Skeletal muscle tissue (tissue), 4 donors: ENCODE results near the gene UNC5A. TPM values are rescaled to one million over a fixed set of nuclear protein-coding genes. Genes with fewer than 3 reads are reported as not detected.

Experiments used
- H3K27ac ChIP-seq: one replicate; pipeline ENCODE4 v1.7.0; 2013; ENCODE audit warnings: mild to moderate bottlenecking, low read depth, low read length, inconsistent platforms
- H3K27me3 ChIP-seq, 3 donors: one replicate each; pipeline ENCODE4 v1.7.0; 2013; ENCODE audit warnings: low read length in 3 of 3; ENCODE audit not compliant: control insufficient read depth in 3 of 3, insufficient read depth in 3 of 3
- H3K36me3 ChIP-seq, 3 donors: one replicate each; pipeline ENCODE4 v1.7.0; 2013; ENCODE audit warnings: low read length in 3 of 3; ENCODE audit not compliant: control insufficient read depth in 3 of 3, insufficient read depth in 3 of 3
- H3K4me1 ChIP-seq, 3 donors: one replicate each; pipeline ENCODE4 v1.7.0; 2013; ENCODE audit warnings: low read length in 3 of 3, mild to moderate bottlenecking in 3 of 3; ENCODE audit not compliant: control insufficient read depth in 3 of 3, insufficient read depth in 3 of 3
- H3K4me3 ChIP-seq, 3 donors: one replicate each; pipeline ENCODE4 v1.7.0; 2013; ENCODE audit warnings: low read length in 3 of 3
- H3K9ac ChIP-seq, 3 donors: one replicate each; pipeline ENCODE4 v1.7.0; 2013; ENCODE audit warnings: low read length in 3 of 3, mild to moderate bottlenecking in 3 of 3, moderate library complexity in 2 of 3, low read depth in 1 of 3
- H3K9me3 ChIP-seq, 3 donors: one replicate each; pipeline ENCODE4 v1.7.0; 2013; ENCODE audit warnings: low read length in 3 of 3; ENCODE audit not compliant: control insufficient read depth in 3 of 3
- total RNA-seq: library from RNA; depleted of rRNA; stranded (reverse); fragments of >200 nt; gene quantifications from one replicate; pipeline ENCODE4 v1.2.3, GENCODE V29; 2014
- donor health status: Osteomylitis.

UNC5A gene
- total RNA-seq, 1 donor from 2014 or later = not detected

DNA sequence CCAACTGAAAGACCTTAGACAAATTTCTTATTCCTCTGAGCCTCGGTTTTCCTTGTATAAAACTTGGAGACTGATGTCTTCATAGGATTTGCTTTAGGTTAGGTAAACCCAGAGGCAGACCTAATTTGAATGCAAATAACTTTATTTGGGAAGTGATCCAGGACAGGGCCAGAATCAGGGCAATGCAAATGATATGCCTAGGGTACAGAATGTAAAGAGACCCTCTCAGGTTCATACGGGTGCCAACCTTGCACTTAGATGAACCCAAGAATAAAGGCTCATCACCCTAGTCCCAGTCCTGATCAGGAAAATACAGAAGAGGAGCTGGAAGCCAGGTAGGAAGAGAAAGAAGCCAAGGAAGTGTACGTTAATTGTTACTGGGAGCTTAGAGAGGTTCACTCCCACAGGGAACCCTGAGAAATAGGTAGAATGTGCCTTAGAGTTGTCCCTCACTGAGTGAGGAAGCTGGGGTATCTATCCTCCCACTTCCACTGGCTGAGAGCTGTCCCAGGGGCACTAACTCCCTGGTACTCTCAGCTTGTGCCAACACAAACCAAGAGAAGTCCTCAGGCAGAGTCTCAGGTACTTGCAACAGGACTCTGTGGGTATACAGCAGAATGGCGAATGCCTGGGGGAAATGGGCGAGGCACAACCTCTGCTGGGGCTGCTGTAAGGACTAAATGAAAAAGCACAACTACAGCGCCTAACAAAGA is 91.9 kb downstream of the UNC5A start:
- Histone ChIP-seq H3K4me1 (peaks cover 0 to 6% (median 4%) of the 10 kb centered on the region in 3 donors), H3K9ac (no peak overlapping the region), H3K4me3 (no peak overlapping the region), H3K9me3 (no peaks in the 10 kb centered on the region), H3K27me3 (no peaks in the 10 kb centered on the region), H3K27ac (no peak overlapping the region), H3K36me3 (peaks cover 34 to 48% (median 42%) of the 10 kb centered on the region in 3 donors)

DNA sequence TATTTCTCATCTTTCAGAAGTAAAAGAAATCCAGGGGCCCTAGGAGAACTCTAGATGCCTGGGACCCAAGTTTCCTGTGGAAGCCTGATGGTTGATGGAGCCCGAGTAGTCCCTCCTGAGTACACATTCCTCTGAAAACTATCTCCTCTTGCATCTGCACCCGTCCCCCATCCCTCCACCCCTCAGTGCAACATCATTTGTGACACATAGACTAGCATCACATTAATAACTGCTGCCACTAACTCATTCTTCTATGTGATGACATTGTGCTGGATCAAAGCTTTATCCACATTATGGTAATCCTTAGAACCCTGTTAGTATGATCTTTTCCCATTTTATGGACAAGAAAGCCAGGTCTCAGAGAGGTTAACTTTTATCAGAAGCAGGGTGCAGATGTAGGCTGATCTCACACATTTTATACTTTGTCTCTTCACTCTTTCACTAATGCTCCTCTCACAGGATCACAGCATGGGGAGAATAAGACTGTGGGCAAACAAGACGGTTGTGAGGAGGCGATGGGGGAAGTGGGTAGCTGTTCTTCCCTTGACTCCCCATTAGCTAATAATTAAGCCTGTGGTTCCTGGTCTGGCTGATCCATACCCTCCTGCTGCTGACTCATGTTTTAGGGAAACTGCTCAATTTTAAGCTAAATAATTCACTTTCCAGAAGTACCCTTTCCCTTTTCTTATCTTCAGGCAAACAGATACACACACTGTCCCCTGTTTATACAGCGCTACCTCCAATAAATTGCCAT is 92.7 kb downstream of the UNC5A start:
- Histone ChIP-seq H3K36me3 (peaks cover 38 to 56% (median 47%) of the 10 kb centered on the region in 3 donors), H3K4me3 (no peak overlapping the region), H3K4me1 (peaks cover 0 to 6% (median 4%) of the 10 kb centered on the region in 3 donors), H3K27me3 (no peaks in the 10 kb centered on the region), H3K9ac (no peak overlapping the region), H3K27ac (no peak overlapping the region), H3K9me3 (no peaks in the 10 kb centered on the region)

DNA sequence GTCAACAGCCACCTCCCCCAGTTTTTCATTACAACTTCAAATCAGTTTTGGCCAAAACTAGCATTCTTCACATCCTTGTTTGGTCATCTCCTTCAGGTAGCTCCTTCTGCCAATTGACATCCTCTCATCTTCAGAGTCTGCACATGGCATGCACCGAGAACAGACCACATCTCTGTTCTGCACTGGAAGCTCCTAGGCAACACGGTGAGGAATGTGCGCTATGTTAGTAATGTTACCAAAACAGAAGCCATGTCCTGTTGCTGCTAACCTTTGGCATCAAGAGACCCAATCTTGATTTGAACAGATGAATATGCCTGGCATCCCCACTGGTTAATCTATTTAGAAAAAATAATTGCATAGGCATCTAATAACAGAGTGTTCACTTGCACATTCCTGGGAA is 93.9 kb downstream of the UNC5A start:
- Histone ChIP-seq H3K36me3 (peaks cover 44 to 60% (median 57%) of the 10 kb centered on the region in 3 donors), H3K9ac (no peak overlapping the region), H3K4me1 (peaks cover 0 to 6% (median 4%) of the 10 kb centered on the region in 3 donors), H3K27ac (no peak overlapping the region), H3K4me3 (no peak overlapping the region), H3K27me3 (no peaks in the 10 kb centered on the region), H3K9me3 (no peaks in the 10 kb centered on the region)

DNA sequence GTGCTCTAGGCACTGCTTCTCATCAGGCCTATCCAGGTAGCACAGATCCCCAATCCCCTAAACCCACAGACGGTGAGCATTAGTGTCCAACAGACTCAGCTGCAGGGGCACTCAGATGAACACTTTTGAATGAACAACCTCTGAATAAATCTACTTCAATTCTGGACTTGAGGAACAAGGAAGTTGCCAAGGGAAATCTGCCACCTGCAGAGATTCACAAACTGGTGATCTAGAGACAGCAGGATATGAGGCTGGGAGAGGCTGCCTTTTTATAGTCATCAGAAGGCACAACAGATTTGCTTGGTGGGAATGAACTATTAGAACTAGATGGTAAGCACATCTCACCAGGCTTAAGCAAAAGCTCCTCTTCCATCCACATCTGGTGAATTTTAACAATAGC is 95.8 kb downstream of the UNC5A start:
- no peaks in the 10 kb centered on the region for H3K9me3 ChIP-seq

DNA sequence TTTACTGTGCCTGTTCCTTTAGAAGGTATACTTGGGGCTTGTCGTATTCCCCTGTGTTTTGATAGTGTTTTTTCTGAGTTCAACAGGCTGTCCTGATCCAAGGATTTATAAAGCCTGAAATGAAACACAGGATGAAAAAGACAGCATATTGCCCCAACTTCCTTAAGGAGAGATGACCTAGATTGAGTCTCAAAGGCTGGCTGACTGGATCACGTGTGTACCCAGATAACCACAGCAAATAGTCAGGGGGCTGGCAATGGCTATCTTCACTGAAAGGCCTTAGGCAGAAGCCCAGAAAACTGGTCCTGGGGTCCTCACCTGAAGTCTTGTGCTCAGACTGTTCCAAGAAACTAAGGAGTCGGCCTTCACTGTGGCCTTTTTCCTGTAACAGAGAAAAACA is 96.4 kb downstream of the UNC5A start:
- Histone ChIP-seq H3K4me1 (no peaks in the 10 kb centered on the region), H3K9ac (no peak overlapping the region), H3K27me3 (no peaks in the 10 kb centered on the region), H3K4me3 (no peak overlapping the region), H3K27ac (no peak overlapping the region), H3K36me3 (peaks cover 44 to 60% (median 57%) of the 10 kb centered on the region in 3 donors), H3K9me3 (no peaks in the 10 kb centered on the region)

More for the DNA sequence above, 95.8 kb downstream of the UNC5A start:
- no peaks in the 10 kb centered on the region for H3K4me1 ChIP-seq
- H3K9ac ChIP-seq = no peak overlapping the region
- H3K36me3 ChIP-seq = peaks cover 44 to 60% (median 57%) of the 10 kb centered on the region in 3 donors
- no peak overlapping the region for H3K4me3 ChIP-seq
- no peaks in the 10 kb centered on the region for H3K27me3 ChIP-seq
- no peak overlapping the region for H3K27ac ChIP-seq

DNA sequence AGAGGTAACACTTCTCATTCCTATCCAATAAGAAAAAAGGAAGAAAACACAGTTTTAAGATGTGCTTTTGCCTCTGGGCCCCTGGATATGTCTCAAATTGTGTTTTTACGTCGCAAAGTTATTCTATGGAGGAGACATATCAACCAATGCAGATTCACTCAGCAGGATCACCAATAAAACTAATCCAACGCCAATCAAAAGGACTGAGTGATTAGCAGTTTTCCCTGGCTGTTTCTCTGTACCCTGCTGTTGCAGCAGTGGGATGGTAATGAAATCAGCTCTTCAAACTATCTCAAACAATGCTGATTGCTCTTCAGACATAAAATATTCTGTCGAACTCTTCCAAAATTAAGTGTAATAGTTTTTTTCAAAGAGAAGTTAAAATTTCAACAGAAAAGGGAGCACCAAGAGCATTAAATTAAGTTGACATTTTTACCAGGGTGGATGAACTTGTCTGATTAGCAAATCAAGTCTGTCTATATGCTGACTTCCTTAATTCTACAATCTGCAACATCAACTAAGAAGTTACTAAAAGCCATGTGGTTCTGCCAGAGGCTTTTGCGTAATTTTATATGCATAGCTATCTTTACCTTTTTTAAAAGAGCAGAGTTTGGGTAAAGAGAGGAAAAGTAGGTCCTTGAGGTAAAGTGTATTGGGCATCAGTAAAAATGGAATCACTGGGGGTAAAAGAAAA is 98.5 kb downstream of the UNC5A start:
- no peak overlapping the region for H3K27ac ChIP-seq
- no peak overlapping the region for H3K4me3 ChIP-seq
- no peak overlapping the region for H3K9ac ChIP-seq
- no peaks in the 10 kb centered on the region for H3K27me3 ChIP-seq
- H3K9me3 ChIP-seq = no peaks in the 10 kb centered on the region
- no peaks in the 10 kb centered on the region for H3K4me1 ChIP-seq
- H3K36me3 ChIP-seq = peaks cover 37 to 50% (median 47%) of the 10 kb centered on the region in 3 donors

DNA sequence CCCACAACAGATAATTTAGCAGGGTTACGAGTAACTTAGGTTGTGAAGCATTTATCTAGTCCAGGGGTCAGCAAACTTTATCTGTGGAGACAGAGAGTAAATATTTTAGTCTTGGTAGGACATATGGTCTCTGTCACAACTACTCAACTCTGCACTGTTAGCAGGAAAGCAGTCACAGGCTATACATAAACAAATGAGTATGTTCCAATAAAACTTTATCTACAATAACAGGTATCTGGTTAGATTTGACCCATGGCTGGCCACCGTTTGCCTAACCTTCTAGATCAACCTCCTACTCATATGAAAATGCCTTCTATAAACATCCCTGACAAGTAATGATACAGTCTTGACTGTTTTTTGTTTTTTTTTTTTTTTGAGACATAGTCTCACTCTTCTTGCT is 101.8 kb downstream of the UNC5A start:
- Histone ChIP-seq H3K27ac (no peak overlapping the region), H3K36me3 (peaks cover 11 to 19% (median 16%) of the 10 kb centered on the region in 3 donors), H3K4me3 (no peak overlapping the region), H3K27me3 (no peaks in the 10 kb centered on the region), H3K4me1 (peaks cover 0 to 3% (median 0%) of the 10 kb centered on the region in 3 donors), H3K9ac (no peak overlapping the region), H3K9me3 (no peaks in the 10 kb centered on the region)

DNA sequence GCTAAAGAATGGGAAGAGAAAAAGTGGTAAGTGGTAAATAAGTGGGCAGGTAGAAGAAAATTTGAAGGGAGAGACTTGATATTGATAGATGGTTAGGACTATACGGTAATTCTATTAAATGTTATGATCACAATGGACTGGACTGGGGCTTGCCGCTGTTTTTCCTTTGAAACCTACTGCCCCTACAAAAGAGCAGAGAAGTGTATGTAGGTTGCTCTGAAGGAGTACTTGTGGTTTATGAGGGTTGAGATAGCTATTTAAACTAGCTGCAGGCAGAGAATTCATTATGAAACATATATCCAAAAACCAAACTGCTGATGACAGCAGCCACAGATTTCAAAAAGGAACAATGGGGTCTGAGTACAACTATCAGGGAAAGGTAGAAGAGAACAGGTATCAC is 105.5 kb downstream of the UNC5A start:
- H3K36me3 ChIP-seq = peaks cover 0 to 7% (median 2%) of the 10 kb centered on the region in 3 donors
- no peak overlapping the region for H3K9ac ChIP-seq

DNA sequence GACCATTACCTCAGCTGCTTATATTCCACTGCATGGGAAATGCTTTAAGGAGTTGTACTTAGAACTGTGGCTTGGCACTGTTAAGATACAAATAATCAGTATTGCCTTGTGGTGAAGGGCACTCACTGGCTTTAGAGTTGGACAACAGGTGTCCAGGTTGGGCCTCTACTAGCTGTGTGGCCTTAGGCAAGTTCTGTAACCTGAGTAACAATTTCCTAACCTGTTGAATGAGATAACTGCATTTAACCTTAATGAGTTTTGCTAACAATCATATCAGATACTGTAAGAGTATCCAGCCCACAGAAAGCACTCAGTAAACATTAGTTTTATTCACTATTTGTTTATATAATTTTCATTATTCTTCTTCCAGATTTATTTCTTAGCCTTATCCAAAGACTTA is 106.0 kb downstream of the UNC5A start:
- peaks cover 0 to 3% (median 0%) of the 10 kb centered on the region in 3 donors for H3K4me1 ChIP-seq
- H3K9ac ChIP-seq = no peak overlapping the region
- no peak overlapping the region for H3K27ac ChIP-seq
- no peak overlapping the region for H3K4me3 ChIP-seq
- no peaks in the 10 kb centered on the region for H3K9me3 ChIP-seq
- peaks cover 0 to 7% (median 2%) of the 10 kb centered on the region in 3 donors for H3K36me3 ChIP-seq
- H3K27me3 ChIP-seq = no peaks in the 10 kb centered on the region

More for the DNA sequence above, 105.5 kb downstream of the UNC5A start:
- Histone ChIP-seq H3K4me1 (peaks cover 0 to 3% (median 0%) of the 10 kb centered on the region in 3 donors), H3K9me3 (no peaks in the 10 kb centered on the region), H3K27me3 (no peaks in the 10 kb centered on the region), H3K4me3 (no peak overlapping the region), H3K27ac (no peak overlapping the region)
